Activated CD4-positive, alpha-beta T cell treated with anti-CD3 and anti-CD28 coated beads, Interleukin-2, amount 10 ng/mL, durations not matched to agents 7 days and 5 days (primary cell): ENCODE results near the gene SCN1B. TPM values are rescaled to one million over a fixed set of nuclear protein-coding genes. Genes with fewer than 3 reads are reported as not detected.

Experiments
- CTCF ChIA-PET: fragments of 350-600 bp; sonication (Branson Sonifier 250); formaldehyde crosslinking; loops from one replicate; lab custom pipeline; 2021; ENCODE audit warnings: antibody characterized with exemption; lab: Charles Lee
- POLR2A ChIA-PET: fragments of 350-600 bp; sonication (Branson Sonifier 250); formaldehyde crosslinking; loops from one replicate; lab custom pipeline; 2021; ENCODE audit warnings: antibody characterized with exemption; lab: Charles Lee
- DNase-seq: peaks from one replicate; pipeline ENCODE4 v3.0.0-alpha.2; 2020
- H3K27ac Mint-ChIP-seq: one replicate; pipeline ENCODE4 v1.8.0; 2021; ENCODE audit warnings: mild to moderate bottlenecking, moderate library complexity, mixed read lengths
- H3K27me3 Mint-ChIP-seq: one replicate; pipeline ENCODE4 v1.8.0; 2021; ENCODE audit warnings: mixed read lengths
- H3K36me3 Mint-ChIP-seq: one replicate; pipeline ENCODE4 v1.8.0; 2021; ENCODE audit warnings: low read depth, mixed read lengths
- H3K4me1 Mint-ChIP-seq: one replicate; pipeline ENCODE4 v1.8.0; 2021; ENCODE audit warnings: mixed read lengths
- H3K4me3 Mint-ChIP-seq: one replicate; pipeline ENCODE4 v1.8.0; 2021; ENCODE audit warnings: mild to moderate bottlenecking, moderate library complexity, mixed read lengths
- H3K9me3 Mint-ChIP-seq: one replicate; pipeline ENCODE4 v1.8.0; 2021; ENCODE audit warnings: mixed read lengths
- total RNA-seq, 2 experiments: library from RNA; stranded (reverse); gene quantifications; one replicate each; pipeline ENCODE4 v1.2.3, GENCODE V29; 2021

SCN1B gene
- total RNA-seq, 2 experiments from 2014 or later, result 0.50 to 0.97 TPM

GRCh38 chr19:35068941-35069634, 38.8 kb downstream of the SCN1B start:
- CTCF ChIA-PET, result no interaction called here
- POLR2A ChIA-PET, result no interaction called here
- Mint-ChIP-seq H3K4me3 (no peak overlapping the region), H3K4me1 (peaks cover 8% of the 10 kb centered on the region), H3K9me3 (peaks cover 5% of the 10 kb centered on the region), H3K27me3 (no peaks in the 10 kb centered on the region), H3K36me3 (no peaks in the 10 kb centered on the region), H3K27ac (no peak overlapping the region)
- no peak for DNase-seq

- ChIA-PET CTCF (interaction anchor here (1.3 kb wide), 1 partner anchor 66 kb away, joined by 3 read pairs; no protein-coding TSS in a partner anchor), POLR2A (no interaction called here)
- Mint-ChIP-seq H3K4me3 (no peak overlapping the region), H3K36me3 (no peaks in the 10 kb centered on the region), H3K4me1 (peaks cover 8% of the 10 kb centered on the region), H3K27ac (no peak overlapping the region), H3K9me3 (peaks cover 5% of the 10 kb centered on the region), H3K27me3 (no peaks in the 10 kb centered on the region)
- DNase-seq, result no peak
These were observed 39.4 kb downstream of the SCN1B start for GRCh38 chr19:35069696-35070095.

GRCh38 chr19:35070471-35070870, 40.2 kb downstream of the SCN1B start:
- H3K4me1 Mint-ChIP-seq, result peaks cover 8% of the 10 kb centered on the region
- no peak overlapping the region for H3K4me3 Mint-ChIP-seq
- peaks cover 5% of the 10 kb centered on the region for H3K9me3 Mint-ChIP-seq
- H3K27me3 Mint-ChIP-seq, result no peaks in the 10 kb centered on the region
- DNase-seq, result no peak
- H3K36me3 Mint-ChIP-seq, result no peaks in the 10 kb centered on the region
- no peak overlapping the region for H3K27ac Mint-ChIP-seq
- CTCF ChIA-PET, result interaction anchor here (0.5 to 1.3 kb wide), 3 partner anchors 65 to 1021 kb away, joined by 3 read pairs; no protein-coding TSS in a partner anchor
- POLR2A ChIA-PET, result no interaction called here

- Mint-ChIP-seq H3K27ac (no peak overlapping the region), H3K4me1 (no peaks in the 10 kb centered on the region), H3K36me3 (no peaks in the 10 kb centered on the region), H3K9me3 (no peaks in the 10 kb centered on the region), H3K27me3 (no peaks in the 10 kb centered on the region), H3K4me3 (no peak overlapping the region)
- CTCF ChIA-PET, result no interaction called here
- DNase-seq, result no peak
- POLR2A ChIA-PET, result no interaction called here
These were observed 43.2 kb downstream of the SCN1B start for GRCh38 chr19:35073516-35073915.

- H3K36me3 Mint-ChIP-seq, result no peaks in the 10 kb centered on the region
- H3K4me1 Mint-ChIP-seq, result no peaks in the 10 kb centered on the region
- no peak overlapping the region for H3K27ac Mint-ChIP-seq
- no peak for DNase-seq
- H3K27me3 Mint-ChIP-seq, result no peaks in the 10 kb centered on the region
- ChIA-PET CTCF (interaction anchor here (2.0 kb wide), 1 partner anchor 61 kb away, joined by 7 read pairs; the partner anchor contains the start of gene LGI4), POLR2A (no interaction called here)
- no peaks in the 10 kb centered on the region for H3K9me3 Mint-ChIP-seq
- H3K4me3 Mint-ChIP-seq, result no peak overlapping the region
These were observed 43.7 kb downstream of the SCN1B start for GRCh38 chr19:35073941-35074340.

GRCh38 chr19:35074426-35075201, 44.3 kb downstream of the SCN1B start:
- no peak overlapping the region for H3K27ac Mint-ChIP-seq
- no peaks in the 10 kb centered on the region for H3K9me3 Mint-ChIP-seq
- H3K36me3 Mint-ChIP-seq, result no peaks in the 10 kb centered on the region
- ChIA-PET CTCF (interaction anchor here (2.0 kb wide), 1 partner anchor 60 kb away, joined by 7 read pairs; the partner anchor contains the start of gene LGI4), POLR2A (no interaction called here)
- no peak overlapping the region for H3K4me3 Mint-ChIP-seq
- no peak for DNase-seq
- H3K27me3 Mint-ChIP-seq, result no peaks in the 10 kb centered on the region
- H3K4me1 Mint-ChIP-seq, result no peaks in the 10 kb centered on the region

- Mint-ChIP-seq H3K9me3 (no peaks in the 10 kb centered on the region), H3K4me1 (no peaks in the 10 kb centered on the region), H3K27ac (peak overlapping the region; percentile 75), H3K4me3 (no peak overlapping the region), H3K36me3 (no peaks in the 10 kb centered on the region), H3K27me3 (no peaks in the 10 kb centered on the region)
- ChIA-PET CTCF (interaction anchor here (2.0 kb wide), 1 partner anchor 60 kb away, joined by 7 read pairs; the partner anchor contains the start of gene LGI4), POLR2A (no interaction called here)
- no peak for DNase-seq
These were observed 45.1 kb downstream of the SCN1B start for GRCh38 chr19:35075202-35076025.

- Mint-ChIP-seq H3K36me3 (no peaks in the 10 kb centered on the region), H3K4me1 (no peaks in the 10 kb centered on the region), H3K27me3 (no peaks in the 10 kb centered on the region), H3K27ac (no peak overlapping the region), H3K9me3 (no peaks in the 10 kb centered on the region), H3K4me3 (no peak overlapping the region)
- ChIA-PET CTCF (interaction anchor here (2.0 kb wide), 1 partner anchor 59 kb away, joined by 7 read pairs; the partner anchor contains the start of gene LGI4), POLR2A (no interaction called here)
- no peak for DNase-seq
These were observed 45.7 kb downstream of the SCN1B start for GRCh38 chr19:35076026-35076370.

GRCh38 chr19:35076657-35077056, 46.4 kb downstream of the SCN1B start:
- H3K27ac Mint-ChIP-seq, result no peak overlapping the region
- CTCF ChIA-PET, result no interaction called here

GRCh38 chr19:35077411-35078223, 47.3 kb downstream of the SCN1B start:
- no peak overlapping the region for H3K4me3 Mint-ChIP-seq
- CTCF ChIA-PET, result interaction anchor here (0.5 kb wide), 1 partner anchor 21 kb away, joined by 3 read pairs; no protein-coding TSS in a partner anchor
- no peaks in the 10 kb centered on the region for H3K9me3 Mint-ChIP-seq

More at GRCh38 chr19:35076657-35077056, 46.4 kb downstream of the SCN1B start:
- POLR2A ChIA-PET, result no interaction called here
- Mint-ChIP-seq H3K4me1 (no peaks in the 10 kb centered on the region), H3K27me3 (no peaks in the 10 kb centered on the region), H3K9me3 (no peaks in the 10 kb centered on the region), H3K36me3 (no peaks in the 10 kb centered on the region), H3K4me3 (no peak overlapping the region)
- DNase-seq, result no peak

GRCh38 chr19:35079826-35080225, 49.6 kb downstream of the SCN1B start:
- Mint-ChIP-seq H3K27ac (no peak overlapping the region), H3K36me3 (no peaks in the 10 kb centered on the region), H3K4me3 (no peak overlapping the region), H3K27me3 (no peaks in the 10 kb centered on the region), H3K9me3 (no peaks in the 10 kb centered on the region), H3K4me1 (no peaks in the 10 kb centered on the region)
- ChIA-PET POLR2A (no interaction called here), CTCF (interaction anchor here (1.0 kb wide), 1 partner anchor 16 kb away, joined by 3 read pairs; no protein-coding TSS in a partner anchor)
- no peak for DNase-seq

More at GRCh38 chr19:35077411-35078223, 47.3 kb downstream of the SCN1B start:
- POLR2A ChIA-PET, result no interaction called here
- Mint-ChIP-seq H3K27ac (no peak overlapping the region), H3K27me3 (no peaks in the 10 kb centered on the region), H3K36me3 (no peaks in the 10 kb centered on the region), H3K4me1 (no peaks in the 10 kb centered on the region)
- DNase-seq, result no peak
